ENCODE measurements around the gene PPP1CA.

Gene PPP1CA

DNA sequence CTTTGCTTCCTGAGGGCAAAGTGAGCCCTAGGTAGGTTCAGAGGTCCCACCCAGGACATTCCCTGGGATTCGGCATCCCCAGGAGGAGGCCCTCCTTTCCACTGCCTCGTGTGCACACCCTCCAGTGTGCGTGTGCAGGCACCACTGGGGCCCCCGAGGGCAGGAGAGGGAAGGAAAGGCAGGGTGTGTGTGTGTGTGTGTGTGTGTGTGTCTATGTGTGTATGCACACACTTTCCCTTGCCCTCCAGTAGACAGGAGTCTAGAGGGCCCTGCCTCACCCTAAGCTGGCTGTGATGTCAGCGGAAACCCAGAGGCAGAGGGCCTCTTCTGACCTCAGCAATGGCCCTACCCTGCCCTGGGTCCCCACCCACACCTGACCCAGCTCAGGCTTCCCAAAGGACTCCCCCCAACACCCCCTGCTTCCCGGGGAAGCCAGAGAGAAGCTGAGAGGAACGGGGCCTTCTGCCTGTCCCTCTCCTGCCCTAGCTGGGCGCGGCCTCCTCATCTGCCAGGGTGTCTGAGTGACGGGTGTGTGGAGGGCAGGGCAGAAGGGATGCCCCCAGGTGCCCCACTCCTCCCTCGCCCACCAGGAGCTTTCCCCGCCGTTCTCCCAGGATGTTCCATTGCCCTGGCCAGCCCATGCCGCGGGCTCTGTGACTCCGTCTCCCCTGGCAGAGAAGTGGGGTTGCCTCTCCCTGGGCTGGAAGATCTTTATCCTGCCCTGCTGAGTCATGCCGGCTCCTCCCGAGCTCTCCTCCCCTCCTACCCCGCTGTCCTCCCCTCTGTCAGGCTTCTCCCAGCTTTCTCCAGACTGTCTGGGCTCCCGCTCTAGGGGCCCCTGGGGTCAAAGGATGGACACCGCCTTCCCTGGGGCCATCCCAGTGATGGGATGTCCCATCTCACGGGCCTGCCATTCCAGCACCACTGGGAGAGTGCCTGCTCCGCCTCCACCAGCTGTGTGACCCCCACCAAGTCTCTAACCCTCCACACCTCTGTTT lies 22.3 kb downstream of the PPP1CA start:
- no peak for DNase-seq

DNA sequence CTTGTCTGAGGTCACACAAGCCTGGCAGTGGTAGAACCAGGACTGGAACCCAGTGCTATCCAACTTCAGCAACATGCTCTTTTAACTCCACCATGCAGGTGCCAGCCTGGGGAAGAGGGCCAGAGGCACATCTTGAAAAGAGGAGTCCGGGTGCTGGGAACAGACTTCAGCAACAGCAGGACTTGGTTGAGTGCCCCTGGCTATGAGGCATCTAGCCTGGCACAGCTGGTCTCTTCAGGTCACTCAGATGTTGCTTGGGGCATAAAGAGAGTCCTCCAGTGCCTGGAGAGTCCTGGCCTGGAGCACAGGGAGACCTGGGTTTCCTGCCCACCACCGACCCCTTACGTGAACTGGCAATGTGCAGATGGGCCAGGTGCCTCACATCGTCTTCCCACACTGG lies 23.1 kb downstream of the PPP1CA start:
- no peak for DNase-seq

DNA sequence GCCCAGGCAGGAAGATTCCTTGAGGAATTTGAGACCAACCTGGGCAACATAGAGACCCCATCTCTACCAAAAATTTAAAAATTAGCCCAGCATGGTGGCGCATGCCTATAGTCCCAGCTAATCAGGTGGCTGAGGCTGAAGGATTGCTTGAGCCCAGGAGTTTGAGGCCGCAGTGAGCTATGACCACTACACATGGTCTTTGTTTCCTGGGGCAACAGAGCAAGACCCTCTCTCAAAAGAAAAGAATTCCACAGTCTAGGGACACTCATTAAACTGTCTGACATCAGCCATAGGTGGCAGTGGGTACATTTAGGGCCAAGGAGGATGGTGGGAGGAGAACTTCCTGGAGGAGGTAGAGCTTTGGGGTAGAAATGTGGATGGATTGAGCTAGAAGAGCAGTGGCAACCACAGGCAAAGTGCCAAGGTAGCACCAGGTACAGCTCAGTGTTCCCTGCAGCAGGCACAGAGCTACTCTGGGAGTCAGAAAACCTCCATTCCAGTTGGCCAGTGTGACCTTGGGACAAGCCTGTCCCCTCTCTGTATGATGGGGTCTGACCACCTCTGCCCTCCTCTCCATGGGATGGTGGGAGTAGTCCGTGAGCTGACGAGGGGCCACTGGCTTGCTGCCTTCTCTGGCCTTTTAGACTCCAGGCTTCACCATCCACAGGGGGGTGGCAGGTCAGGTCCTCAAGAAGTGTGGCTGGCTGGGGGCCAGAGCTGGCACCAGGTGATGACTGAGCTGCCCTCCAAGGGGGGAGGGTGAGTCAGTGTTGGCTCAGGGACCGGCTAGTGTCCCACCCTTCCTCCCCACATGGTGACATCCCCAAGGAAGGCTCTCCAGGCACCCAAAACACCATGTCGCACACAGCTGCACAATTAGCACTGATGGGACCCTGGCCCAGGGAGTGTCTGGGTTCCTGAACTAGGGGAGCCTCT lies 24.5 kb downstream of the PPP1CA start:
- no peak for DNase-seq

DNA sequence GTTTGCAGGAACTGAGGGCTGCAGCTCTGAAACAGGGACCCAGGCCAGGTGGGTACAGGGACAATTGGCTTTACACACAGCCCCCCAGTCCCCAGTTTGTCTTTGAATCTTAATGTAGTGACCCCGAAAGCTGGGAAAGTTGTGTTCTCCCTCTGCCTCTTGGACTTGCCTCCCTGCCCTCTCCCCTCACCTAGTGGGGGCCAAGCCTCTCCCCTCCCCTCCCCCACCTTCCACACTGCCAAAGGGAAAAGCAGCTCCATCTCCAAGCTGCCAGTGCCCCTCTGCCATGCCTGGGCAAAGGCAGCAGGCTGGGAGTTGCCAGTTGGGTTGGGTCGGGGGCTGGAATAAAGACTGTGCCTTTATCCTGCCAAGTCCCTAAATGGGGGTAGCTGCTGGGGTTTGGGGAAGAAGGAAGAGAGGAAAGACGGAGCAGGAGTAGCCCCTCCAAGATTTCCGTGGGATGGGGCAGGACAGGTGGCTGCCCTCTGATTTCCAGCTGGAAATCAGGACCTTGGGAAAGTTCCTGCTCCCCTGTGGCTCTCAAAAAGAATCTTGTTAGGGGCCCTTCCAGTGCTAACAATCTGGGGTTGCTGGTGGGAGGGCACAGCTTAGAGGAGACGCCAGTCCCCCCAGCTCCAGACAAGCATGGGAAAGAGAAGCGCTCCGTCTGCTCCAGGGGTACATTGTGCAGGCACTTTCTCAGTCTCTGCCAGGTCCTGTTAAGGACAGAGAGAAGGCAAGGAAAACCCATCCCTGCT lies 25.4 kb downstream of the PPP1CA start:
- no peak for DNase-seq

DNA sequence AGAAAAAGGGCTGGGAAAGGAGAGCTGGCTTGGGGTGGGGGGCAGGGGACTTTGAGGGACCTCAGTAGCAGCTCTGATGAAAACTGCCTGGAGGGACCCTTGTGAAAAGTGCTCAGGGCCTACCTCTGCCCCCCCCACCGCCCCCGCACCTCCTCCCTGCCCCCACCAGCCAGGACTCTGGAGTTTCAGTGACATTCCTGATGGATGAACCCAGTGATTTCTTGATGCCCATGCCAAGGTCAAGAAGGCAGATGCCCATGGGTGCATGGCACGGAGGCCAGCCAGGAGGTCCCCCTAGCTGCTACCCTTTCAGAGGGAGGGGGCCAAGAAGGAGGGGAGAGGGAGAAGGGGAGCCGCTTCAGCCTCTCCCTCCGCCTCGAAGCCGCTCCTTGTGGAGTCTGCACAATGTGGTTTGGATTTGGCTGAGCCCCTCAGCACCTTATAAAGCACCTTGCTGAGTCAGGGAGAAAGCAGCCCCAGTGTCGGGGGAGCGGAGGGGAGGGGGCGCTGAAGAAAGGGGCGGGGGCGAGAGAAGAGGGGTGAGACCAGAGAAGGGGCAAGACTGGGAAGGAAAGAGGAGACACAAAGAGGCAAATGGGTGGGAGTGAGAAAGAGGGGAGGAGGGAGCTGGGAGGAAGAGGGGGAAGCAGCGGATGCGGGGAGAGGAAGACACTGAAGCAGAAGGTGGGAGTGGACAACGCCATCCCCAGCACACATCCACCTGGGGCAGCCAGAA lies 26.2 kb downstream of the PPP1CA start:
- DNase-seq = no peak

DNA sequence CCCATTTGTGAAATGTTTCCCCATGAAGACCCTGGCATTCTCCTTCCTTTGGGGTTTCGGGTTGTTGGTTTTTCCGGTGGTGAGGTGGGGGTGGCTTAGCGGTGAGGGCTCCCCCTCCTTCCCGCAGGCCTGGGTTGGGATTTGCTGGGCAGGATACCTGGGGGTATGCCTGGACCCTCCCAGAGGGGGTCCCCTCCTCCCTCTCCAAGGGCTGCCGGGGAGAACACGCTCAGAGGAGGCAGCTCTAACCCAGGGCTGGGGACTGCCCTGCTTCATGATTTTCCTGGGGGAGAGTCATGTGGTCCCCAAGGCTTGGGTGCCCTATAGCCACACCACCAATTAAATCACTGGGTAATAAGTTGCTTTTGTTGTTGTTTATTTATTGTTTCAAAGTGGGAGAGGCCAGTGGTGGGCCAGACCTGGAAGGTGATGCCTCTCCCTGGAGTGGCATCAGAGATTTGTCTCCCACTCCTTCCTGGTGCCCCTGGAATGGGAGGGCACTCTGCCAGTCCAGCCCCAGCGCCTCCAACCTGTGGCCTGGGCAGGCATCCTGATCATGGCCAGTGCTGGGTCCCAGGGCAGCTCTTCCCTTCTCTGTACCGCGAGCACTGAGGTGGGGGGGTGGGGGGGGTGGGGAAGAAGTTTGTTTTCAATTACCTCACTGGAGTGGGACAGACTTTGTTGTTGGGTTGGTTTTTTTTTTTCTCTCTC lies 26.9 kb downstream of the PPP1CA start:
- no peak for DNase-seq

DNA sequence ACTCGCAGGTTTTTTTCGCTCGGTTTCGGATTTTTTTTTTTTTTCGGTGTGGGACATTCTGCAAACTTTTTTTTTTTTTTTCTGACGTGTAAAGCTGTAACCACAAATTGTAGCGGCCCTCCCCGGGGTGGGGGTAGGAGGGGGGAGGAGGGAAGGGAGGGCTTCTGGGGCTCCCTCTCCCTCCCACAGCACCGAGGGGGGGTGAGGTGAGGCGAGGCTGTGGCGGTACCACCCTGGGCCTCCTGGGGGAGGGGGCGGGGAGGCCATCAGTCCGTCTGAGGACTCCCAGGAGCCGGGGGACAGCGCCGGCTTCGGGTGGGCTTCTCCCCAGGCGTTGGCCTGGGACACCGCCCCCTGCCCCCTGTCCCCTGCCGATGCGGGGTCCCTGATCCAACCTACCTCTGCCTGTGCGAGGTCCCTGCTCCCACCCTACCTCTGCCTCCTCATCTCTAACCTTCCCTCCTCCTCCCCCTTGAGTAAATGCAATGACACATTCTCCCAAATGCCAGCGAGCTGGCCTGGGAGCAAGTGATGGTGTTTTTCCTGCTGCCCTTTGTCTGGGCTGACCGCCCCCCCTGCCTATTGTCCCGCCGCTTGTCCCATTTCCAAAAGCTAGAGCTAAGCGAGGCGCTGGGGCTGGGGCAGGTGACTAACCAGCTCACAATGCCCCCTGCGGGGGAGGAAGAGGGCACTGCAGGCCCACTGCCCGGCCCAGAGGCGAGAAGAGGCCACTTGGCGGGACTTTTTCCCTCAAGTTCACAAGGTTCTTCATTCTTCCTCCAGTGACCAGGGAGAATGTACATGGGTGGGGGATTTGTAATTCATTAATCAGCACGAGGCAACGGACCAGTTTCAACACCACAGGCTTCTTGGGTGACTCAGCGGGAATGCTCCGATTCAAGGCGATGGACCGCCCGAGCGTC lies 27.7 kb downstream of the PPP1CA start:
- DNase-seq = peak; percentile 68 to 72

DNA sequence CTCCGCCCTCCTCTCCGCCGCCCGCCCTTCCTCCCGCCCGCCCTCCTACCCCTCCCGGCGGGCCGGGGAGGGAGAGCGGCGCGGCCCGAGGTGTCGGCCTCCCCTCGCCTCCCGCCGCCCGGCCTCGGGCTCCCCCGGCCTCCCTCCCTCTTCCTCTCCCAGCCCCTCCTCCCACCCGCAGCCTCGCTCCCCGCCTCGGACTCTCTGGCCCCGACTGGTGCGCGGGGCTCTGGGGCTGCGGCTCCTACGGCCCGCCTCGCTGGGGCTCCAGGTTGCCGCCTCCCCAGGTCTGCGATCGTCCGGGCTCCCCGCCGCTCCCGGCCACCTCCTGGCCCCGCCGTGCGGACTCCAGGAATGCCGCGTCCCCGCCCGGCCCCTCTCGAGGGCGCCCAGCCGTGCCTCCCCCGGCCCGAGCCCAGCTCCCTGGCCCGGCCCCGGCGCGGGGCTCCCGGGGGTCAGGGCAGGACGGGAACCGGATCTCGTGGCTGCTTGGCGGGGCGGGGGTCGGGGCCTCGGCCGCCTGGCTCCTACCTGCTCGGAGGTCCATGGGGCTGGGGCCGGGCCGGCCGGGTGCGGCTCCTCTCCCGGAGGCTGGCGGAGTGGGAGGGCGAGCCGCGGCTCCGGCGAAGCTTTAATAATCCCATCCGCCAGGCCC lies 28.5 kb downstream of the PPP1CA start, which contains the start of gene CLCF1:
CLCF1 (minus strand) TSS at position 606 of the 655 bp plus-strand sequence; CDS start at position 547, 59 bp downstream.
- peak; percentile 24 to 31 for DNase-seq

DNA sequence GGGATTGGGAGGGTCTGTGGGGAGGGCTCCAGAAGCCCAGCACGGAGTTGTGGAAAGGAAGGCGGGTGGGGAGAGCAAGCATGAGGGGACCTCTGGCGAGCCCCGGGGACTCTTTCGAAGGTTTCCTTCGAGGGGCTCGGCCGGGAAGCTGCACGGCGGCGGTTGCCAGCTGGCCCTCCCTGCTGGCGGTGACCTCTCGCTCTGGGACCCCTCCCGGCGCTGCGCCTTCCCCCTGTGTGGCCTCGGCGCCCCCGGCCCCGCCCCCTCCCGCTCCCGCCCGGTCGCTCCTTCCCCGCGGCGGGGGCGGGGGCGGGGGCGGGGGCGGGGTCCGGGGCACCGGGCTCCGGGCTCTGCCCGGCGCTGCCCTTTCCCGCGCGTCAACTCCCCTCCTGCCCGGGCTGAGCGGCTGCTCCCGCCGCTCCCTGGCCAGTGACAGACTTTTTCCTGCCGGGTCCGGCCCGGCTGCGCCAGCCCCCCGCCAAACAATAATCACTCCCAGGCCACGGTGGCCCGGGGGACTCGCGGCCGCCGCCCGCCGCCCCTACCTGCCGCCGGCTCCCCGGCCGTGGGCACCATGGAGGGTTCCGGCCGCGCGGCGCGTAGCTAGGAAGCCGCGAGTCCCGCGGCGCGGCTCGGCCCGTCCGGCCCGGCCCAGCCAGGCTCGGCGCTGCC lies 29.2 kb downstream of the PPP1CA start:
- no peak for DNase-seq

DNA sequence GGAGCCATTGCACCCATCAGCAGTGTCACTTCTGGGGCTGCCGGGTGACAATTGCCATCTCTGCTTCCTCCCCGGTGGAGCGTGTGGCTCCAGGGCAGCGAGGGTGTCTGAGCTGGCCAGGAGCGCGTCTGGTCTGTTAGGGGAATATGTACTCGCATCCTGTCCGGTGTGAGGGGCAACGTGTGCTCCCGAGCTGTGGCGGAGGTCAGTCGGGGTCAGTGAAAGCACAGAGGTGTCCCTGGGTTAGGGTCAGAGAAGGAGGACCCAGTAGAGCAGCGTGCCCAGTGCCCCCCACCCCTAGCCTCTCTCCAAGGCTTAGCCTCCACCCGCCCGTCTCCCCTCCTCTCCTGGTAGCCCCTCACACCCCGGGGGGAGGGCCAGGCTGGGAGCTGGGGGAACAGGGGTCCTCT lies 29.7 kb downstream of the PPP1CA start:
- DNase-seq = no peak

DNA sequence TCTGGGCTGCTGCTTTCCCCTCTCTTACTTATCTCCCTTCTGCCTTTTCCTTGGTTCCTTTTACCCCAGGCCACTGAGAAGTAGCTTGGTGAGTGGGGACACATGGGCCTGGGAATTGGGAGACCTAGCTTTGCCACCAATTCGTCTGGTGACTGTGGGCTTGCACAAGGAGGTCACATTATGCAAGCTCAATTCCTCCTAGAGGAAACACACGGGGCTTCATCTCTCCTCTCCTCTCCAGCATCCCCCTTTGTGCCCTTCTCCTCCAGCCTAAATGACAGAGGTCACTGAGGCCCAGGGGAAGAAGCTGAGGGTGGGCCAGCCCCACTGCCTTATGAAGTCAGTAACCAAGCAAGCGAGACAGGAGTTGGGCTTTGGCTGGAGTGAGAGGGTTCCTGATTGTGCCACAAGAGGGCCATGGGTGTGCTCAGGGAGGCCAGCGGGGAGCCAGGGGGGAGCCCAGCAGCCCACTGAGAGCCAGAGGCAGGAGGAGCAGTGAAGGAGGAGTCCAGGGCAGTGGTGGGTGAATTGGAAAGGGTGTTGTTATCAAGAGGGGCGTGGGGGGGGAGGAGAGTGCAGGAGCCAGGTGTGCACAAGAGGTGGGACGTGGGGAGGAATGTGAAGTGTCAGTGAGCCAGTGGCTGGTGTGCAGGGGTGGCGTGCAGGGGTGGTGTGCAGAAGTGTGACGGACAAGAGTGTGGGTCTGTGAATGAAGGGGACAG lies 30.3 kb downstream of the PPP1CA start:
- peak; percentile 68 to 75 for DNase-seq

DNA sequence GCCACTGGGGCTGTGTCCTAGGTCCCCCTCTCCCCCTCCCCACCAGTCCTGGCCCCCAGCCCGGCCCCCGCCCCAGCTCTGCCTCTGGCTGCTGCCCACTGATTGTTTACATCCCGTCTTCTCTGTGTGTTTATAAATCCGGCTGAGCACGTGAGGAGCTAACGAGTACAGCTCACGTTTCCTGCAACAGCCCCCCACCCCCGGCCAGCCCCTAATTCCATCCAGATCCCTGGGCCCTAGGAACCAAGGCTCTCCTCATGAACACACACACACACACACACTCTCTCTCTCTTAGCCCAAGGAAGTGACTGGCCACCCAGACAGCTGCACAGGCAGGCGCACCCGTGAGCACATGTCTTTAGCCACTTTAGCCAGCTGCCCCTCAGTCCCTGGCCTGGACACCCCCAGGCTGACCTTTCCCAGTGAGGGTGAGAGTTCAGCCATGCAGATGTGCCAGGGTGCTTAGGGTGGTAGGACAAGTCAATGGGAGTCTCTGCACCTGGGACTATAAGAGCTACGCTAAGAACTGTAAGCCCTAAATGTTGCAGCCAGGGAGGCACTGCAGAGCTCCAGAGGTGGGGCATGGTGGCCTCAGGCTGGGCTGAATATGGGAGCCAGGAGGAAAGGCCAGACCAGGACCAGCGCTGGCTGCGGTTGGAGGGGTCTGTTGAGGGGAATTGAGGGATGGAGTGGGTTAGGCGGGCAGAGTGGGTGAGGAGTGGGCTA lies 31.1 kb downstream of the PPP1CA start:
- DNase-seq = no peak

DNA sequence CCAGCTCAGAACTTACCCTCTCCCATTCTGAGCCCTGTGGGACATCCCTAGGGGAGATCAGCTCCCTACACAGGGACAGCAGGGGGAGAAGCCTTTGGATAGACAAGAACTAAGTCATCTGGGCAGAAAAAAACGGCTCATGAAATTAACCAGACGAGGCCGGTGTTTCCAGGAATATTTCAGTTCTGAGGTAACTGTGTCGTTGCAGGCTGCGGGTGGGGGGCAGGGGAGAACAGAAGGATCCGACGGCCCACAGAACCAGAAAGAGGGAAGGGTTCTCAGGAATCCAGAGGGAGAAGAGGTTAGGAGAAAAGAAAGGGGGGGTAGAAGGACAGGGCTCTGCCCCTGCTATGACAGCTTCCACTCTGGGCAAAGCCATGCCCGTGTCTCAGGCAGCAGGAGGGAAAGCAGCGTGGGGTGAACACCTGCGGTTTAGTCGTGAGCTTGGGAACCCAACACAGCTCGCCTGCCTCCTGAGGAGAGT lies 31.8 kb downstream of the PPP1CA start:
- no peak for DNase-seq

DNA sequence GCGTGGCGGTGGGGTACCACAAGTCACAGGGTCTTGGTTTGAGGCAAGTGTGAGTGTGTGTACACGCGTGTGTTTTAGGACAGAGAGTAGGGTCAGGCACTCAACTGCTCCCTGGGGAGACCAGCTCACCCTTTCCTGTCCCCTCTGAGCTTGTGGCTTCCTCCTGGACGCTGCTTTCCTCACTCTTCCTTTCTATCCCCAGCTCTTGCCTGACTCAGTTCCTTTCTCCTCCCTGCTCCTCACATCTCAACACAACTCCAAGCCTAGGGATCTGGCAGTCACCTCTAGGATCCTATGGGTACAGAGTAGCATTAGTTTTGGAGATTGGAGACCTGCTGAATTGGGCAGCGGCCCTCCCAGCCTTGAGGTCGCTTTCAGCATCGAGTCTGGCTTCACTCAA lies 32.4 kb downstream of the PPP1CA start:
- no peak for DNase-seq

DNA sequence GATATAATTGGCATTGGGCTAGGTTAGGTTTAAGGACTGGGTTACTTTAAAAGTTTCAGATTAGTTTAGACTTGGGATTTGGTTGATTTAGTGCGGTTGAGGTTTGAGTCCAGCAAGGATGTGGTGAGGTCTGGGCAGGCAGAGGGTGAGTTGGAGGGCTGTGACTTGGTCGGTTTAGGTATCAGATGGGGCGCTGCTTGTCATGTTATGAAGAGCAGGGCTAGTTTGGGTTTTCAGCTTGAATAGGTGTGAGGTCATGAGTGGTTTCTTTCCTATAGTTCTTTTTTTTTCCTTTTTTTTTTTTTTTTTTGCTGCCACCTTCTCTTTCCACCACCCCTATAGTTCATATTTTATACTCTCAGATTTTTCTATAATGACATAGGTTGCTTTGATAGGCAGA lies 33.0 kb downstream of the PPP1CA start:
- DNase-seq = no peak

DNA sequence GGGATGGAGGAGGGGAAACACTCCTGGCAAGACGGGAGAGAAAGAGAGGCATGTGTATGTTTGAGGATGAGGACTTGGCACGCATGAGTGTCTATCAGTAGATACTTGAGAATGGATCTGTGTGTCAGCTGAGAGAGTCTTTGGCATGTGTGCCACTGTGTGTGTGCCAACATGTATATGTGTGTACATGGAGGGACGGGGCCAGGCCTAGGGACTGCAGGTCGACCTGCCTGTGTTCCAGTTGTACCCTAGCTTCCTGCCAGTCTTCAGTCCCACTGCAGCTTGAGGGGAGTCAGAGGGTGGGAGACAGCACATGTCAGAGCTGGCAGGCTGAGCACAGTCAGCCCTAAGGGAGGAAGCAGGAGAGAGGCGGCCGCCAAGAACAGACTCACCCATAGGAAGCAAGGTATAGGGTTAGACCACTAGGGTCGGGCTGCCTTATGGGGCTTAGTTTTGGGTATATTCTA lies 33.9 kb downstream of the PPP1CA start:
- no peak for DNase-seq

Data from AML-193 (cell line).